Loucy (cell line): Measurements from ENCODE around the gene DCHS2.

Source experiments
- H2AFZ ChIP-seq: fragments of 200-600 bp; sonication (generic); 2 replicates; pipeline ENCODE4 v1.6.0; 2016; ENCODE audit warnings: antibody characterized with exemption, mild to moderate bottlenecking, low read length, moderate library complexity
- H3F3A ChIP-seq: fragments of 200-600 bp; 2 replicates; pipeline ENCODE4 v1.6.0; 2016; ENCODE audit warnings: antibody characterized with exemption, low read depth, mild to moderate bottlenecking
- H3K27me3 ChIP-seq: fragments of 200-600 bp; sonication (generic); 2 replicates; pipeline ENCODE4 v1.6.1; 2014; ENCODE audit warnings: low read length, mild to moderate bottlenecking; ENCODE audit not compliant: insufficient read depth, poor library complexity, severe bottlenecking
- H3K36me3 ChIP-seq: fragments of 200-600 bp; sonication (generic); 2 replicates; pipeline ENCODE4 v1.6.1; 2016; ENCODE audit warnings: low read length; ENCODE audit not compliant: insufficient read depth
- H3K4me1 ChIP-seq: fragments of 200-600 bp; sonication (generic); 2 replicates; pipeline ENCODE4 v1.5.1; 2014; ENCODE audit warnings: low read length, mild to moderate bottlenecking; ENCODE audit not compliant: insufficient read depth, poor library complexity, severe bottlenecking
- H3K4me2 ChIP-seq: fragments of 200-600 bp; sonication (generic); 2 replicates; pipeline ENCODE4 v1.6.0; 2014; ENCODE audit warnings: antibody characterized with exemption, low read length, low read depth, mild to moderate bottlenecking; ENCODE audit not compliant: poor library complexity, severe bottlenecking
- H3K4me3 ChIP-seq: fragments of 200-600 bp; sonication (generic); 2 replicates; pipeline ENCODE4 v1.5.1; 2014; ENCODE audit warnings: low read length, mild to moderate bottlenecking, mixed read lengths; ENCODE audit not compliant: poor library complexity, severe bottlenecking
- H3K79me2 ChIP-seq: fragments of 200-600 bp; sonication (generic); 2 replicates; pipeline ENCODE4 v1.6.1; 2014; ENCODE audit warnings: low read length; ENCODE audit not compliant: insufficient read depth
- H3K9ac ChIP-seq: fragments of 200-600 bp; sonication (generic); 2 replicates; pipeline ENCODE4 v1.6.0; 2014; ENCODE audit warnings: mild to moderate bottlenecking, low read depth, low read length, moderate library complexity; ENCODE audit not compliant: poor library complexity, severe bottlenecking
- H3K9me2 ChIP-seq: fragments of 200-600 bp; sonication (generic); replicated peaks from 2 replicates; pipeline ENCODE4 v1.6.1; 2016; ENCODE audit warnings: low read depth, low read length, mixed read lengths
- H3K9me3 ChIP-seq: fragments of 200-600 bp; sonication (generic); 2 replicates; pipeline ENCODE4 v1.6.1; 2014; ENCODE audit warnings: mild to moderate bottlenecking, antibody characterized with exemption, low read length, low read depth; ENCODE audit not compliant: insufficient read depth
- H4K20me1 ChIP-seq: fragments of 200-600 bp; sonication (generic); 2 replicates; pipeline ENCODE4 v1.6.0; 2014; ENCODE audit warnings: antibody characterized with exemption, low read length, mild to moderate bottlenecking; ENCODE audit not compliant: insufficient read depth, poor library complexity, severe bottlenecking
- EZH2phosphoT487 ChIP-seq: fragments of 200-600 bp; IDR thresholded peaks from 2 replicates; pipeline ENCODE4 v1.6.1; 2018; ENCODE audit warnings: antibody characterized with exemption, mild to moderate bottlenecking, moderate library complexity, borderline replicate concordance
- TF ChIP-seq, protein P1 (sequence below): fragments of 200-600 bp; sonication (generic); conservative IDR thresholded peaks from 2 replicates; pipeline ENCODE4 v1.5.1; 2014; ENCODE audit warnings: mild to moderate bottlenecking, antibody characterized with exemption, low read length

Gene DCHS2

DNA sequence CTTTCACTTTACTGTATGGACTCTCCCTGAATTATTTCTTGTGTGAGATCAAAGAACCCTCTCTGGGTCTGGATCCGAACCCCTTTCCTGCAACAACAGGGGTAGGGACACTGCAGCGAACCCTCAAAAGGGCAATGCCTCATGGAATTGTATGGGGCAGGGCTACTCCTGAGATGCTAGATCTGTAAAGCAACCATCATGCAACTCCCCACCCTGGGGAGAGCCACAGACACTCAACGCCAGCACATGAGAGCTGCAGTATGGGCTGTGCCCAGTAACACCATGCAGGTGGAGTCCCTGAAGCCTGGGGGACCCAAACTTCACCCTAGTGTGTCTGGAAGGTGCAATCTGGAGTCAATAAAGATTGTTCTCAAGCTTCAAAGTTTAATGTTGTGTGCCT, 304.7 kb downstream of the DCHS2 start:
- Histone ChIP-seq H3K27me3 (no peaks in the 10 kb centered on the region), H3K36me3 (no peaks in the 10 kb centered on the region), H4K20me1 (no peaks in the 10 kb centered on the region), H3K4me3 (no peak overlapping the region), H3K9me2 (no peaks in the 10 kb centered on the region), H3K4me1 (no peaks in the 10 kb centered on the region), H3K9ac (no peak overlapping the region), H3K9me3 (no peaks in the 10 kb centered on the region), H2AFZ (no peak overlapping the region), H3K79me2 (no peaks in the 10 kb centered on the region), H3F3A (no peaks in the 10 kb centered on the region), H3K4me2 (no peak overlapping the region)
- no peak for TF ChIP-seq EZH2phosphoT487
- TF ChIP-seq, protein P1, sequence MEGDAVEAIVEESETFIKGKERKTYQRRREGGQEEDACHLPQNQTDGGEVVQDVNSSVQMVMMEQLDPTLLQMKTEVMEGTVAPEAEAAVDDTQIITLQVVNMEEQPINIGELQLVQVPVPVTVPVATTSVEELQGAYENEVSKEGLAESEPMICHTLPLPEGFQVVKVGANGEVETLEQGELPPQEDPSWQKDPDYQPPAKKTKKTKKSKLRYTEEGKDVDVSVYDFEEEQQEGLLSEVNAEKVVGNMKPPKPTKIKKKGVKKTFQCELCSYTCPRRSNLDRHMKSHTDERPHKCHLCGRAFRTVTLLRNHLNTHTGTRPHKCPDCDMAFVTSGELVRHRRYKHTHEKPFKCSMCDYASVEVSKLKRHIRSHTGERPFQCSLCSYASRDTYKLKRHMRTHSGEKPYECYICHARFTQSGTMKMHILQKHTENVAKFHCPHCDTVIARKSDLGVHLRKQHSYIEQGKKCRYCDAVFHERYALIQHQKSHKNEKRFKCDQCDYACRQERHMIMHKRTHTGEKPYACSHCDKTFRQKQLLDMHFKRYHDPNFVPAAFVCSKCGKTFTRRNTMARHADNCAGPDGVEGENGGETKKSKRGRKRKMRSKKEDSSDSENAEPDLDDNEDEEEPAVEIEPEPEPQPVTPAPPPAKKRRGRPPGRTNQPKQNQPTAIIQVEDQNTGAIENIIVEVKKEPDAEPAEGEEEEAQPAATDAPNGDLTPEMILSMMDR: no peak

DNA sequence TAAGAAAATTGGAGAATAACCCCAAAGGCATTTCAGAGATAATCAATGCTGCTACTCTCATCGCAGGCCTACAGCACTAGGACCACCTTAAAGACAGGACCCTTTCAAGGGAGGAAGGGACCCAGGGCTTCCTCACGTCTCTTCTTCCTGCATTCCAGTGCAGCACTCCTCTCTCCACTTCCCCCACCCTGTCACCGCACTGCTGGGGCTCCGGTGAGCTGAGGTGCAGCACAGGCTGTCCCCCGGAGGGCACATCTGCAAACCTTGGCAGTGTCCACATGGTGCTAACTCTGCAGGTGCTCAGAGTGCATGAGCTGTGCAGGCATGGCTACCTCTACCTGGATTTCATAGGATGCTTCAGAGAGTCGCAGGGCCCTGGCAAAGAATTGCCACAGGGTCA, 305.6 kb downstream of the DCHS2 start:
- no peaks in the 10 kb centered on the region for H3K4me1 ChIP-seq
- H3K4me2 ChIP-seq: no peak overlapping the region
- TF ChIP-seq, protein P1: no peak
- TF ChIP-seq EZH2phosphoT487: no peak
- no peaks in the 10 kb centered on the region for H3K36me3 ChIP-seq
- no peaks in the 10 kb centered on the region for H3F3A ChIP-seq
- H3K9me3 ChIP-seq: no peaks in the 10 kb centered on the region
- H3K9me2 ChIP-seq: no peaks in the 10 kb centered on the region
- H4K20me1 ChIP-seq: no peaks in the 10 kb centered on the region
- no peaks in the 10 kb centered on the region for H3K27me3 ChIP-seq
- H3K79me2 ChIP-seq: no peaks in the 10 kb centered on the region
- H3K9ac ChIP-seq: no peak overlapping the region
- H3K4me3 ChIP-seq: no peak overlapping the region
- no peak overlapping the region for H2AFZ ChIP-seq

DNA sequence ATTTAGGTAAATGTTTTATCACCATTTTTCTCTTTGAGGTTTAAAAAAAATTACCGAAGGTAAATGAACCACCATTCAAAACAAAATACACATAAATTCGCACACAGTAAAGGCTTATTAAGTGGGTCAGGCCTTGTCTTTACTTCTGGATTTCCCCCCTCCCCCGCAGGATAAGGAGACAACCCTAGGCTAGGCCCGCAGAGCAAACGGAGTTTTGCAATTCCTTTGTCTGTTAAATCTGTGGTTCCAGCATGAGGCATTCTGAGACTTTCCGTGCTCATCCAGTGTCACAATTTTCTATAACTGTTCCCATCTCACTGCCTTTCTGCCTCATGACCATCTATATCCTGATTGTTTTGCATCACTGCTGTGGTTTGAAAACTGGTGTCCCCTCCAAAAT, 307.4 kb downstream of the DCHS2 start:
- no peaks in the 10 kb centered on the region for H3K9me3 ChIP-seq
- no peak overlapping the region for H2AFZ ChIP-seq
- H3K9ac ChIP-seq: no peak overlapping the region

More for the DNA sequence above, 307.4 kb downstream of the DCHS2 start:
- H3F3A ChIP-seq: no peaks in the 10 kb centered on the region
- H3K4me2 ChIP-seq: no peak overlapping the region
- TF ChIP-seq, protein P1: no peak
- no peak for TF ChIP-seq EZH2phosphoT487
- H3K9me2 ChIP-seq: no peaks in the 10 kb centered on the region
- H3K4me1 ChIP-seq: no peaks in the 10 kb centered on the region
- H4K20me1 ChIP-seq: no peaks in the 10 kb centered on the region
- no peaks in the 10 kb centered on the region for H3K36me3 ChIP-seq
- no peaks in the 10 kb centered on the region for H3K79me2 ChIP-seq
- no peaks in the 10 kb centered on the region for H3K27me3 ChIP-seq
- H3K4me3 ChIP-seq: no peak overlapping the region
